Measurements from ENCODE around the gene DGKZ.

GRCh38 chr11:46336563-46337180, 10.6 kb upstream of the DGKZ start:
- TF ChIP-seq POLR2A (IDR thresholded peaks at IDR 0.05; ENCODE audit: low read length) (no peak), GATA1 (IDR thresholded peaks at IDR 0.05; ENCODE audit: low read depth, low read length) (no peak)
